Kidney (tissue), 14 donors: Measurements from ENCODE around the gene CYTL1. TPM values are rescaled to one million over a fixed set of nuclear protein-coding genes. Genes with fewer than 3 reads are reported as not detected.

Experiments used
- DNase-seq, 5 donors: peaks; one replicate each; pipeline ENCODE4 v3.0.0-alpha.2; 2013 to 2020
- FAIRE-seq: peaks from 2 replicates; lab custom pipeline; 2012; peaks lifted over from hg19 to GRCh38; lab: Jason Lieb, UNC
- H3K27ac ChIP-seq, 2 donors: one replicate each; pipeline ENCODE4 v1.7.0; 2013; ENCODE audit warnings: low read depth in 2 of 2, low read length in 2 of 2, inconsistent platforms in 1 of 2
- H3K27me3 ChIP-seq: one replicate; pipeline ENCODE4 v1.7.1; 2013; ENCODE audit warnings: low read length, inconsistent platforms; ENCODE audit not compliant: control insufficient read depth, insufficient read depth
- H3K36me3 ChIP-seq, 3 donors: one replicate each; pipeline versions ENCODE4 v1.7.0 to v1.7.1; 2013; ENCODE audit warnings: low read length in 3 of 3, control low read depth in 1 of 3, inconsistent platforms in 1 of 3; ENCODE audit not compliant: insufficient read depth in 3 of 3, control insufficient read depth in 2 of 3
- H3K4me1 ChIP-seq, 3 donors: one replicate each; pipeline versions ENCODE4 v1.7.0 to v1.7.1; 2013; ENCODE audit warnings: low read length in 3 of 3, inconsistent platforms in 1 of 3, low read depth in 1 of 3; ENCODE audit not compliant: control insufficient read depth in 2 of 3, insufficient read depth in 2 of 3
- H3K4me3 ChIP-seq, 3 donors: one replicate each; pipeline versions ENCODE4 v1.7.0 to v1.8.1; 2013; ENCODE audit warnings: low read length in 3 of 3, control low read depth in 1 of 3, inconsistent platforms in 1 of 3
- H3K9ac ChIP-seq, 3 donors: one replicate each; pipeline versions ENCODE4 v1.7.0 to v1.7.1; 2013; ENCODE audit warnings: low read length in 3 of 3, control low read depth in 1 of 3, inconsistent platforms in 1 of 3
- H3K9me3 ChIP-seq, 3 donors: one replicate each; pipeline versions ENCODE4 v1.7.0 to v1.7.1; 2013; ENCODE audit warnings: low read length in 3 of 3, control low read depth in 1 of 3, inconsistent platforms in 1 of 3; ENCODE audit not compliant: control insufficient read depth in 2 of 3, insufficient read depth in 1 of 3
- intact Hi-C: fragments of 100-400 bp; cut with DNase I; formaldehyde crosslinking; loops from one replicate; pipeline ENCODE4 v1.11.1; 2022
- polyA plus RNA-seq: library from polyadenylated mRNA; stranded (reverse); fragments of 350-450 nt; fragmentation: Illumina TruSeq; extraction: RNeasy Lipid Tissue Mini Kit (QIAGEN cat#74804); gene quantifications from one replicate; pipeline ENCODE4 v1.2.3, GENCODE V29; 2014; ENCODE audit warnings: low read depth, low replicate concordance; ENCODE audit not compliant: insufficient read depth
- total RNA-seq: library from RNA; stranded (reverse); fragmentation: NEBNext Ultra II Directional; extraction: Animal tissue kit (Norgen Biotek cat#: 25700); gene quantifications from one replicate; pipeline ENCODE4 v1.2.1, GENCODE V29; 2021
- TF ChIP-seq, protein P1 (sequence below): IDR thresholded peaks from 3 replicates; pipeline ENCODE4 v1.5.1; 2012; ENCODE audit warnings: mild to moderate bottlenecking, moderate library complexity, borderline replicate concordance; ENCODE audit not compliant: insufficient read depth; ENCODE audit errors: extremely low read depth
- donor health status: control.
- donor health status: control.
- donor health status: control.
- donor health status: control.
- donor health status: control.
- donor health status: DM: yes; HTN: yes; CAD: no.
- donor health status: Normal renal cell carcinoma (clear cell type).

The CYTL1 gene
- total and polyA plus RNA-seq, 2 donors from 2014 or later: 1.7 TPM; not detected in 1

DNA sequence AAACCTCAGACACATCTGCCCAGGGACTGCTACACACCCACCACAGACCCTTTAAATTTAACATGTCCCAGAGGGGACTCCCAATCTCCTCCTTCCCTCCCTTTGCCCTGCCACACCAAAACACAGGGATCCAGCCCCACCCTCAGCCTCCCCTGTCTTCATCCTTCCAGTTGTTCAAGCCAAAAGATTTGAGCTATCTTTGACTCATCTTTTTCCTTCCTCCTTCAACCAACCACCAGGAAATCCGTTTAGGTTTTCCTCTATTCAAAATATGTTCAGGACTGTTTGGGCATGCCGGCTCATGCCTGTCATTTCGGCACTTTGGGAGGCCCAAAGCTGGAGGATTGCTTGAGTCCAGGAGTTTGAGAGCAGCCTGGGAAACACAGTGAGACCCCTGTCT lies 25.1 kb upstream of the CYTL1 start:
- H3K27me3 ChIP-seq: no peaks in the 10 kb centered on the region
- no peaks in the 10 kb centered on the region for H3K36me3 ChIP-seq
- intact Hi-C loops: no loop called here
- H3K27ac ChIP-seq: no peak overlapping the region
- no peak for DNase-seq
- no peak for FAIRE-seq
- no peaks in the 10 kb centered on the region for H3K4me1 ChIP-seq
- H3K9me3 ChIP-seq: no peaks in the 10 kb centered on the region
- TF ChIP-seq, protein P1, sequence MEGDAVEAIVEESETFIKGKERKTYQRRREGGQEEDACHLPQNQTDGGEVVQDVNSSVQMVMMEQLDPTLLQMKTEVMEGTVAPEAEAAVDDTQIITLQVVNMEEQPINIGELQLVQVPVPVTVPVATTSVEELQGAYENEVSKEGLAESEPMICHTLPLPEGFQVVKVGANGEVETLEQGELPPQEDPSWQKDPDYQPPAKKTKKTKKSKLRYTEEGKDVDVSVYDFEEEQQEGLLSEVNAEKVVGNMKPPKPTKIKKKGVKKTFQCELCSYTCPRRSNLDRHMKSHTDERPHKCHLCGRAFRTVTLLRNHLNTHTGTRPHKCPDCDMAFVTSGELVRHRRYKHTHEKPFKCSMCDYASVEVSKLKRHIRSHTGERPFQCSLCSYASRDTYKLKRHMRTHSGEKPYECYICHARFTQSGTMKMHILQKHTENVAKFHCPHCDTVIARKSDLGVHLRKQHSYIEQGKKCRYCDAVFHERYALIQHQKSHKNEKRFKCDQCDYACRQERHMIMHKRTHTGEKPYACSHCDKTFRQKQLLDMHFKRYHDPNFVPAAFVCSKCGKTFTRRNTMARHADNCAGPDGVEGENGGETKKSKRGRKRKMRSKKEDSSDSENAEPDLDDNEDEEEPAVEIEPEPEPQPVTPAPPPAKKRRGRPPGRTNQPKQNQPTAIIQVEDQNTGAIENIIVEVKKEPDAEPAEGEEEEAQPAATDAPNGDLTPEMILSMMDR: no peak
- no peak overlapping the region for H3K9ac ChIP-seq
- no peak overlapping the region for H3K4me3 ChIP-seq

DNA sequence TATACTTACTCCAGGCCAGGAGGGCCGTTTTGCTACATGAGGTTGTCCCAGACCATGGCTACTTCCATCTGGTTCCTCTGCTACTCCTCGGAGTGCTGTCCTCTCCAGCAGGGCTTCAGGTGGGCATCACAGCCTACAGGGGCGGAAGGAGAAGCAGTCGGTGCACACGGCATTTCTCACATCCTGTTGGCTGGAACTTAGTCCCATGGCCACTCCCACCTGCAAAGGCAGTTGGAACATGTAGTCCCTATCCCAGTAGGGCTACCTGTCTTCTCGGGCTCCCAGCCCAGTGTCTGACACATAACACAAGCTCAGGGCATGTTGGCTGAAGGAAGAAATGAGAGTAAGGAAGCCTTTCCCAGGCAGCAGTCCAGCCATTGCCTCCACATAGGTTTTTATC lies 24.3 kb upstream of the CYTL1 start:
- FAIRE-seq: no peak

DNA sequence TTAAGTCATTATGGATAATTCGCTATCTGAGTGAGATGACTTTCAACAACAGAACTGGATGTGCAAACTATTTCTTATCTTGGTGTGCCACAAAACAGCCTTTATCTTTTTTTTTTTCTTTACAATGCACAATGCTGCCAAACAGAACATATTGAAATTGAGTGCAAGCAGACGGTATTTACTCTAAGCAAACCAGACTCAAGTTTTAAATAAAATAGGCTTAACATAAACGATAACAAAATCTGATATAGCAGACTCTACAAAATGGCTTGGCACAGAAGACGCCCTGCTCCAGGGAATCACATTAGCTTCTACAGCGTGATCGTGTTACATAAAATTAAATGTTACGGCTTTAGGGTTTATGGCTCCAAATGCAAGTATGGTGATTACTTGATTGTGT lies 22.4 kb upstream of the CYTL1 start:
- no peak overlapping the region for H3K27ac ChIP-seq
- no peaks in the 10 kb centered on the region for H3K27me3 ChIP-seq
- no peak overlapping the region for H3K4me3 ChIP-seq
- H3K9ac ChIP-seq: no peak overlapping the region
- TF ChIP-seq, protein P1: no peak
- no peaks in the 10 kb centered on the region for H3K9me3 ChIP-seq
- H3K4me1 ChIP-seq: no peaks in the 10 kb centered on the region
- H3K36me3 ChIP-seq: no peaks in the 10 kb centered on the region
- intact Hi-C loops: no loop called here
- DNase-seq: no peak
- FAIRE-seq: no peak

More for the DNA sequence above, 24.3 kb upstream of the CYTL1 start:
- no peaks in the 10 kb centered on the region for H3K27me3 ChIP-seq
- no peak overlapping the region for H3K9ac ChIP-seq
- H3K27ac ChIP-seq: no peak overlapping the region
- TF ChIP-seq, protein P1: no peak
- DNase-seq: no peak
- intact Hi-C loops: no loop called here
- no peaks in the 10 kb centered on the region for H3K9me3 ChIP-seq
- no peak overlapping the region for H3K4me3 ChIP-seq
- no peaks in the 10 kb centered on the region for H3K4me1 ChIP-seq
- H3K36me3 ChIP-seq: no peaks in the 10 kb centered on the region
